Left lobe of liver (tissue), 2 donors: ENCODE results near the gene PIMREG. TPM values are rescaled to one million over a fixed set of nuclear protein-coding genes. Genes with fewer than 3 reads are reported as not detected.

Source experiments
- ATAC-seq: fragments of 200-7000 bp; cut with Tn5 transposase; one replicate; pipeline ENCODE4 v1.9.1; 2020; ENCODE audit warnings: mild to moderate bottlenecking, moderate library complexity
- DNase-seq: peaks from one replicate; pipeline ENCODE4 v3.0.0-alpha.2; 2020; ENCODE audit warnings: low spot score
- total RNA-seq: library from RNA; stranded (reverse); gene quantifications from one replicate; pipeline ENCODE4 v1.2.1, GENCODE V29; 2021
- donor health status: DM: no; HTN: no; CAD: no; lungs with moderate emphysema.
- donor health status: DM: no; HTN: yes; CAD: no.

Gene PIMREG
- total RNA-seq, 1 donor from 2014 or later: 0.23 TPM

- ATAC-seq (no peak), DNase-seq (peak; percentile 29)
These were observed 52.6 kb downstream of the PIMREG start for GRCh38 chr17:6496640-6497441.

GRCh38 chr17:6497496-6498221, 53.4 kb downstream of the PIMREG start:
- DNase-seq (peak; percentile 29), ATAC-seq (no peak)

GRCh38 chr17:6498356-6498755, 54.1 kb downstream of the PIMREG start:
- ATAC-seq (no peak), DNase-seq (no peak)

GRCh38 chr17:6498901-6499540, 54.8 kb downstream of the PIMREG start:
- DNase-seq (no peak), ATAC-seq (no peak)

Other genes starting within 250 kb of the PIMREG start
- gene AIPL1, start 9.3 kb upstream of the PIMREG start, total RNA-seq: not detected
- 1.8 TPM for gene PITPNM3, start 112.1 kb downstream of the PIMREG start, total RNA-seq
- 3.1 TPM for gene KIAA0753, start 196.3 kb downstream of the PIMREG start, total RNA-seq
- 59.2 TPM for gene TXNDC17, start 196.6 kb downstream of the PIMREG start, total RNA-seq
- gene MED31, start 207.2 kb downstream of the PIMREG start, total RNA-seq: 6.5 TPM
- gene C17orf100, start 207.3 kb downstream of the PIMREG start, total RNA-seq: 1.9 TPM